IMR-90 (cell line): ENCODE data around the gene TDRD12. TPM values are rescaled to one million over a fixed set of nuclear protein-coding genes. Genes with fewer than 3 reads are reported as not detected.

Experiments used
- ATAC-seq: fragments of 200-7000 bp; cut with Tn5 transposase; 2 replicates; pipeline ENCODE4 v1.9.1; 2020; ENCODE audit warnings: low read depth, mild to moderate bottlenecking, moderate library complexity
- BruUV-seq: library from RNA; stranded (reverse); fragments of 400-500 nt; replicated peaks from 2 replicates; lab custom pipeline; 2021; lab: Mats Ljungman, UMichigan
- CTCF ChIA-PET: fragments of 300-600 bp; formaldehyde crosslinking; extraction: SDS; loops from one replicate; lab custom pipeline; 2021; ENCODE audit warnings: antibody characterized with exemption; lab: Yijun Ruan, JAX
- POLR2A ChIA-PET: fragments of 300-600 bp; sonication (Branson Sonifier 250); formaldehyde crosslinking; loops from one replicate; lab custom pipeline; 2022; ENCODE audit warnings: antibody characterized with exemption; ENCODE audit not compliant: unreplicated experiment; lab: Charles Lee
- DNase-seq: peaks from one replicate; pipeline ENCODE4 v3.0.0; 2013
- H2AFZ ChIP-seq: replicated peaks from 2 replicates; pipeline ENCODE3; 2013; ENCODE audit warnings: low read length, mild to moderate bottlenecking; ENCODE audit not compliant: poor library complexity
- H2AK5ac ChIP-seq: 2 replicates; pipeline ENCODE4 v1.6.1; 2013; ENCODE audit warnings: low read depth, low read length, inconsistent platforms
- H2AK9ac ChIP-seq: replicated peaks from 2 replicates; pipeline ENCODE3; 2013; ENCODE audit warnings: mild to moderate bottlenecking, low read depth, low read length, moderate library complexity; ENCODE audit not compliant: poor library complexity
- H2BK120ac ChIP-seq: 2 replicates; pipeline ENCODE4 v1.6.1; 2013; ENCODE audit warnings: low read depth, low read length, inconsistent platforms
- H2BK15ac ChIP-seq: 3 replicates; pipeline ENCODE4 v1.6.1; 2013; ENCODE audit warnings: low read depth, low read length, inconsistent platforms
- H2BK20ac ChIP-seq: 2 replicates; pipeline ENCODE4 v1.6.1; 2013; ENCODE audit warnings: low read depth, mild to moderate bottlenecking, inconsistent platforms, low read length, moderate library complexity
- H2BK5ac ChIP-seq: 2 replicates; pipeline ENCODE4 v1.6.1; 2013; ENCODE audit warnings: mild to moderate bottlenecking, low read depth, low read length, inconsistent platforms; ENCODE audit not compliant: poor library complexity, severe bottlenecking
- H3K14ac ChIP-seq: replicated peaks from 2 replicates; pipeline ENCODE4 v1.6.1; 2013; ENCODE audit warnings: low read depth, low read length, inconsistent platforms
- H3K18ac ChIP-seq: 2 replicates; pipeline ENCODE4 v1.6.1; 2013; ENCODE audit warnings: low read depth, low read length, control low read depth
- H3K23ac ChIP-seq: 2 replicates; pipeline ENCODE4 v1.6.1; 2013; ENCODE audit warnings: low read depth, low read length, inconsistent platforms
- H3K27ac ChIP-seq: 2 replicates; pipeline ENCODE4 v1.5.1; 2013; ENCODE audit warnings: mild to moderate bottlenecking, control low read depth, low read length; ENCODE audit not compliant: insufficient read depth
- H3K27me3 ChIP-seq: 2 replicates; pipeline ENCODE4 v1.6.1; 2013; ENCODE audit warnings: low read length; ENCODE audit not compliant: control insufficient read depth, insufficient read depth
- H3K36me3 ChIP-seq: 2 replicates; pipeline ENCODE4 v1.6.1; 2013; ENCODE audit warnings: low read length, mixed read lengths; ENCODE audit not compliant: control insufficient read depth, insufficient read depth
- H3K4ac ChIP-seq: 2 replicates; pipeline ENCODE4 v1.6.1; 2013; ENCODE audit warnings: low read depth, low read length, inconsistent platforms
- H3K4me1 ChIP-seq: 2 replicates; pipeline ENCODE4 v1.6.1; 2013; ENCODE audit warnings: low read length, mixed read lengths; ENCODE audit not compliant: control insufficient read depth, insufficient read depth
- H3K4me2 ChIP-seq: 2 replicates; pipeline ENCODE4 v1.6.1; 2013; ENCODE audit warnings: low read depth, mild to moderate bottlenecking, control low read depth, low read length, moderate library complexity
- H3K4me3 ChIP-seq: 2 replicates; pipeline ENCODE4 v1.5.1; 2013; ENCODE audit warnings: low read depth, mild to moderate bottlenecking, control low read depth, low read length, moderate library complexity; ENCODE audit not compliant: insufficient read depth
- H3K56ac ChIP-seq: 2 replicates; pipeline ENCODE4 v1.6.1; 2013; ENCODE audit warnings: low read length, inconsistent platforms; ENCODE audit not compliant: insufficient read depth; ENCODE audit errors: extremely low read depth
- H3K79me1 ChIP-seq, 2 experiments: 2 replicates each; pipeline ENCODE4 v1.6.1; 2013; ENCODE audit warnings: low read length in 2 of 2, inconsistent platforms in 1 of 2, low read depth in 1 of 2
- H3K9ac ChIP-seq: 2 replicates; pipeline ENCODE4 v1.6.1; 2013; ENCODE audit warnings: low read depth, low read length, control low read depth
- H3K9me1 ChIP-seq: 2 replicates; pipeline ENCODE4 v1.6.1; 2013; ENCODE audit warnings: low read length, inconsistent platforms; ENCODE audit not compliant: insufficient read depth
- H3K9me3 ChIP-seq: 2 replicates; pipeline ENCODE4 v1.6.1; 2013; ENCODE audit warnings: low read length; ENCODE audit not compliant: control insufficient read depth, insufficient read depth
- H4K20me1 ChIP-seq: 2 replicates; pipeline ENCODE4 v1.6.1; 2013; ENCODE audit warnings: low read length, inconsistent platforms; ENCODE audit not compliant: insufficient read depth
- H4K5ac ChIP-seq: 2 replicates; pipeline ENCODE4 v1.6.1; 2013; ENCODE audit warnings: mild to moderate bottlenecking, low read depth, low read length, control low read depth
- H4K8ac ChIP-seq, 2 experiments: 2 replicates each; pipeline ENCODE4 v1.6.1; 2013; ENCODE audit warnings: low read depth in 2 of 2, low read length in 2 of 2, control low read depth in 1 of 2, inconsistent platforms in 1 of 2
- H4K91ac ChIP-seq: 2 replicates; pipeline ENCODE4 v1.6.1; 2013; ENCODE audit warnings: low read depth, low read length, inconsistent platforms; ENCODE audit not compliant: insufficient read depth
- NFE2L2 ChIP-seq: fragments of 150-350 bp; IDR thresholded peaks from 2 replicates; pipeline ENCODE4 v1.6.1; 2016; ENCODE audit warnings: low read depth, mild to moderate bottlenecking, low read length
- POLR2A ChIP-seq: IDR thresholded peaks from 2 replicates; pipeline ENCODE4 v1.6.1; 2012; ENCODE audit warnings: mild to moderate bottlenecking, low read depth, low read length
- RFX5 ChIP-seq: IDR thresholded peaks from 2 replicates; pipeline ENCODE4 v1.8.0; 2012; ENCODE audit warnings: low read depth, mild to moderate bottlenecking, low read length, moderate library complexity
- WGBS, 2 experiments: methylation state at CpG; one replicate each; pipeline versions ENCODE4 v1.1.5 to v1.1.7; 2013; ENCODE audit warnings: missing lambda C conversion rate in 2 of 2; ENCODE audit not compliant: insufficient read length in 1 of 2; ENCODE audit errors: extremely low coverage in 2 of 2; 5-methylcytosine and 5-hydroxymethylcytosine counted together
- dilution Hi-C: fragments of 300-500 bp; cut with HindIII; formaldehyde crosslinking; loops from one replicate; pipeline ENCODE4 v1.14.3; 2018; ENCODE audit warnings: low sequenced_read_pairs; ENCODE audit not compliant: unreplicated experiment
- in situ Hi-C: fragments of 300-500 bp; cut with MboI; formaldehyde crosslinking; loops from 3 replicates; pipeline ENCODE4 v1.14.3; 2019; ENCODE audit warnings: low sequenced_read_pairs, inconsistent platforms, mixed read lengths
- intact Hi-C: fragments of 100-400 bp; cut with micrococcal nuclease; formaldehyde crosslinking; loops from 2 replicates; pipeline ENCODE4 v1.10.0; 2022
- polyA plus RNA-seq, 3 experiments: library from polyadenylated mRNA; depleted of rRNA; stranded (reverse); fragments of >200 nt; gene quantifications; 2 replicates each; pipeline ENCODE4 v1.2.3, GENCODE V29; 2012; ENCODE audit warnings: low replicate concordance in 1 of 3
- total RNA-seq: library from RNA; depleted of rRNA; stranded (reverse); fragments of >200 nt; gene quantifications from 2 replicates; pipeline ENCODE4 v1.2.3, GENCODE V29; 2012

Gene TDRD12
- total and polyA plus RNA-seq, 2 of the 4 experiments (the other 2 are of a cell fraction): under 0.01 to 0.07 TPM

DNA sequence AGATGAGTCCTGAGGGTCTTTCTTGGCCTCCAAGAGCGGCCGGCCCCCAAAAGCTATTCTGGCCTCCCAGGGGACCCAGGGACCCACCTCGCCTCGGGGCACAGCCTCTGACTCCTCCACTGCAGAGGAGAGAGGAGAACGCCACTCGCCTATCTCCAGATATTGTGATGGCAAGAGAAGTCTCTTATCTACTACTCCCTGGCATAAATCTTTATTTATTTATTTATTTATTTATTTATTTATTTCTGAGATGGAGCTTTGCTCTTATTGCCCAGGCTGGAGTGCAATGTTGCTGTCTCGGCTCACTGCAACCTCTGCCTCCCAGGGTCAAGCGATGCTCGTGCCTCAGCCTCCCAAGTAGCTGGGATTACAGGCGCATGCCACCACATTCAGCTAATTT lies 139.0 kb downstream of the TDRD12 start:
- Histone ChIP-seq H3K4ac (no peak overlapping the region), H3K14ac (no peak overlapping the region), H3K18ac (no peak overlapping the region), H3K56ac (no peak overlapping the region), H3K9me1 (no peaks in the 10 kb centered on the region), H2AK9ac (no peak overlapping the region), H2BK15ac (no peak overlapping the region), H3K23ac (no peak overlapping the region), H3K9me3 (no peaks in the 10 kb centered on the region), H4K8ac (no peak overlapping the region), H3K4me3 (no peak overlapping the region), H3K9ac (no peak overlapping the region), H3K4me2 (no peak overlapping the region), H2AK5ac (no peak overlapping the region), H3K27me3 (no peaks in the 10 kb centered on the region), H2BK5ac (no peak overlapping the region), H2AFZ (no peak overlapping the region), H2BK20ac (no peak overlapping the region), H3K4me1 (no peaks in the 10 kb centered on the region), H2BK120ac (no peak overlapping the region), H4K5ac (no peak overlapping the region), H3K36me3 (no peaks in the 10 kb centered on the region), H3K27ac (no peak overlapping the region), H3K79me1 (no peaks in the 10 kb centered on the region), H4K20me1 (no peaks in the 10 kb centered on the region), H4K91ac (no peak overlapping the region)
- intact Hi-C loops: no loop called here
- ChIA-PET POLR2A (no interaction called here), CTCF (no interaction called here)
- dilution Hi-C loops: no loop called here
- no peak for TF ChIP-seq RFX5
- TF ChIP-seq NFE2L2: no peak
- no peak for TF ChIP-seq POLR2A
- DNase-seq (no peak), ATAC-seq (no peak)
- 100% methylated on average over 1 of the region's 10 CpGs; no CpG with 5 or more reads in 1 of the 2 experiments for WGBS, 2 experiments
- no TSS peak for BruUV-seq
- in situ Hi-C loops: no loop called here
